PC-9 (cell line): ENCODE data around the gene SGSM1. TPM values are rescaled to one million over a fixed set of nuclear protein-coding genes. Genes with fewer than 3 reads are reported as not detected.

ENCODE experiments used
- BruUV-seq: library from RNA; stranded (reverse); fragments of 400-500 nt; replicated peaks from 2 replicates; lab custom pipeline; 2021; lab: Mats Ljungman, UMichigan
- CTCF ChIA-PET: fragments of 300-600 bp; sonication (Branson Sonifier 250); formaldehyde crosslinking; loops from one replicate; lab custom pipeline; 2022; ENCODE audit warnings: antibody characterized with exemption; lab: Charles Lee
- POLR2A ChIA-PET: fragments of 300-600 bp; sonication (Branson Sonifier 250); formaldehyde crosslinking; loops from one replicate; lab custom pipeline; 2022; ENCODE audit warnings: antibody characterized with exemption; ENCODE audit not compliant: unreplicated experiment; lab: Charles Lee
- DNase-seq, 2 experiments: peaks; one replicate each; pipeline versions ENCODE4 v3.0.0 to v3.0.0-alpha.2; 2015 to 2022; ENCODE audit warnings: mixed read lengths in 1 of 2
- H2AFZ ChIP-seq: fragments of 200-600 bp; sonication (generic); 2 replicates; pipeline ENCODE4 v1.8.1; 2017; ENCODE audit warnings: antibody characterized with exemption
- H3F3A ChIP-seq: fragments of 200-600 bp; sonication (generic); 2 replicates; pipeline ENCODE4 v1.8.1; 2017; ENCODE audit warnings: antibody characterized with exemption, mild to moderate bottlenecking, low read depth; ENCODE audit not compliant: insufficient read depth
- H3K27ac ChIP-seq: fragments of 200-600 bp; sonication (generic); 2 replicates; pipeline ENCODE4 v1.6.1; 2016; ENCODE audit warnings: mixed run types
- H3K27me3 ChIP-seq: fragments of 200-600 bp; sonication (generic); 2 replicates; pipeline ENCODE4 v1.6.1; 2016; ENCODE audit warnings: low read depth, mixed run types; ENCODE audit not compliant: insufficient read depth
- H3K36me3 ChIP-seq: fragments of 200-600 bp; sonication (generic); 2 replicates; pipeline ENCODE4 v1.6.1; 2016; ENCODE audit warnings: low read depth, mixed run types
- H3K4me1 ChIP-seq: fragments of 200-600 bp; sonication (generic); replicated peaks from 2 replicates; pipeline ENCODE4 v1.6.1; 2016; ENCODE audit warnings: mixed run types; ENCODE audit not compliant: insufficient read depth
- H3K4me2 ChIP-seq: fragments of 200-600 bp; sonication (generic); 2 replicates; pipeline ENCODE4 v1.6.1; 2017; ENCODE audit warnings: mixed run types
- H3K4me3 ChIP-seq: fragments of 200-600 bp; sonication (generic); 2 replicates; pipeline ENCODE4 v1.6.1; 2016; ENCODE audit warnings: mixed run types
- H3K79me2 ChIP-seq: fragments of 200-600 bp; sonication (generic); 2 replicates; pipeline ENCODE4 v1.6.1; 2017; ENCODE audit warnings: low read depth, mixed run types
- H3K9me2 ChIP-seq: fragments of 200-600 bp; sonication (generic); 2 replicates; pipeline ENCODE4 v1.8.1; 2017; ENCODE audit warnings: mild to moderate bottlenecking; ENCODE audit not compliant: insufficient read depth
- H3K9me3 ChIP-seq: fragments of 200-600 bp; sonication (generic); 2 replicates; pipeline ENCODE4 v1.8.1; 2016; ENCODE audit warnings: low read depth; ENCODE audit not compliant: insufficient read depth
- H4K20me1 ChIP-seq: fragments of 200-600 bp; sonication (generic); 2 replicates; pipeline ENCODE4 v1.8.1; 2017; ENCODE audit not compliant: insufficient read depth
- EZH2 ChIP-seq: fragments of 200-600 bp; sonication (generic); IDR thresholded peaks from 2 replicates; pipeline ENCODE4 v1.8.0; 2017; ENCODE audit warnings: antibody characterized with exemption, low read depth
- intact Hi-C: fragments of 100-400 bp; cut with micrococcal nuclease; formaldehyde crosslinking; loops from one replicate; pipeline ENCODE4 v1.10.0; 2022; ENCODE audit not compliant: unreplicated experiment
- total RNA-seq: library from RNA; stranded (reverse); gene quantifications from 2 replicates; pipeline ENCODE4 v1.2.3, GENCODE V29; 2021
- TF ChIP-seq, protein P1 (sequence below): fragments of 200-600 bp; sonication (generic); conservative IDR thresholded peaks from 2 replicates; pipeline ENCODE4 v1.6.1; 2017; ENCODE audit warnings: mixed run types, antibody characterized with exemption, mild to moderate bottlenecking, moderate library complexity

The SGSM1 gene
- total RNA-seq, 1 experiment from 2014 or later: 0.48 TPM

DNA sequence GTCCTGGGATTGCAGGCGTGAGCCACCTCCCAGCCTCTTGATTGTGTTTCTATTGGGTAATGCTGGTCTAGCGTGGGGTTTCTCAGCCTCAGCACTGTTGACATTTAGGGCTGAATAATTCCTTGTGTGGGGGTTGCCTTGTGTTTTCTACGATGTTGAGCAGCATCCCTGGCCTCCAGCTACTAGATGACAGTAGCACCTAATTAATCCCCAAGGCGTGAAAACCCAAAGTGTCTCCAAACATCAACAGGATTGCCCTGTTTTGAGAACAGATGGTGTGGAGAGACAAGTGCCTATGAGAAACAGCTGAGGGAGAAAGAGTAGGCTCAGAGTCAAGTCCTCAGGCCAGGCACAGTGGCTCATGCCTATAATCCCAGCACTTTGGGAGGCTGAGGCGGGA, 67.2 kb downstream of the SGSM1 start:
- intact Hi-C loops: no loop called here

DNA sequence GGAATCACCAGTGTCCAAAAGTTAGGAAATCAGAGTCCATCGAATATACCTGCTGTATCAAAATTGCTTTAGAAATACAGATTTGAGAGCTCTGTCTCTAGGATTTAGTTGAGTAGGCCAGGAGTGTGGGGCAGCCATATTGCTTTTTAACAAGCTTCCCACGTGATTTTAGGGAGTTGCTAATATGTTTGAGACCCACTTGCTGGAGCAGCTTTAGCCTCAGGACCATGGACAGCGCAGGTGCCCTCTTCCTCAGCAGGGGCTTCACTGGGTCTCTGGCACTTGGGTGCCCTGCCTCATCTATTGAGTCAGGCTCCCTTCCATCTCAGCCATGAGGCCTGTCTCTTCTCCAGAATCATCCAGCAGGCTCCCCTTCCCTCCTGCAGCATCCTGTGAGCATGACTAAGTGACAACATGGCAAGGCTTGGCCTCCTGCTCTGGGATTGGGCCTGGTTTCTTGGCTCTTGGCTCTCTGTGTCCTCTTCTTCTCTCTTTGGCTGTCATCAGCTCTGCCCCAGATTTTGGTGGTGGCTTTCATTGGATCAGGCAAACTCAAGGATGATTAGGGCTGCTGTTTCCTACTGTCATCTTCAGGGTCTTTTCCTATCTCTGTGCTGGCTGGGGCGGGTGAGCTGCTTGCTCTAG, 70.0 kb downstream of the SGSM1 start:
- Histone ChIP-seq H3K9me2 (no peaks in the 10 kb centered on the region), H3K27ac (no peak overlapping the region), H4K20me1 (no peaks in the 10 kb centered on the region), H2AFZ (no peak overlapping the region), H3K36me3 (no peaks in the 10 kb centered on the region), H3F3A (no peaks in the 10 kb centered on the region), H3K4me1 (no peaks in the 10 kb centered on the region), H3K9me3 (no peaks in the 10 kb centered on the region), H3K79me2 (no peaks in the 10 kb centered on the region), H3K27me3 (peaks cover 41% of the 10 kb centered on the region), H3K4me2 (no peak overlapping the region), H3K4me3 (no peak overlapping the region)
- BruUV-seq: no TSS peak
- ChIA-PET POLR2A (no interaction called here), CTCF (no interaction called here)
- peak in 1 of 2 experiments; percentile 6 for DNase-seq
- TF ChIP-seq, protein P1, sequence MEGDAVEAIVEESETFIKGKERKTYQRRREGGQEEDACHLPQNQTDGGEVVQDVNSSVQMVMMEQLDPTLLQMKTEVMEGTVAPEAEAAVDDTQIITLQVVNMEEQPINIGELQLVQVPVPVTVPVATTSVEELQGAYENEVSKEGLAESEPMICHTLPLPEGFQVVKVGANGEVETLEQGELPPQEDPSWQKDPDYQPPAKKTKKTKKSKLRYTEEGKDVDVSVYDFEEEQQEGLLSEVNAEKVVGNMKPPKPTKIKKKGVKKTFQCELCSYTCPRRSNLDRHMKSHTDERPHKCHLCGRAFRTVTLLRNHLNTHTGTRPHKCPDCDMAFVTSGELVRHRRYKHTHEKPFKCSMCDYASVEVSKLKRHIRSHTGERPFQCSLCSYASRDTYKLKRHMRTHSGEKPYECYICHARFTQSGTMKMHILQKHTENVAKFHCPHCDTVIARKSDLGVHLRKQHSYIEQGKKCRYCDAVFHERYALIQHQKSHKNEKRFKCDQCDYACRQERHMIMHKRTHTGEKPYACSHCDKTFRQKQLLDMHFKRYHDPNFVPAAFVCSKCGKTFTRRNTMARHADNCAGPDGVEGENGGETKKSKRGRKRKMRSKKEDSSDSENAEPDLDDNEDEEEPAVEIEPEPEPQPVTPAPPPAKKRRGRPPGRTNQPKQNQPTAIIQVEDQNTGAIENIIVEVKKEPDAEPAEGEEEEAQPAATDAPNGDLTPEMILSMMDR: no peak
- intact Hi-C loops: no loop called here

More for the DNA sequence above, 67.2 kb downstream of the SGSM1 start:
- Histone ChIP-seq H2AFZ (no peak overlapping the region), H3K9me2 (no peaks in the 10 kb centered on the region), H3K4me2 (no peak overlapping the region), H3K27ac (no peak overlapping the region), H3K4me3 (no peak overlapping the region), H4K20me1 (no peaks in the 10 kb centered on the region), H3K9me3 (no peaks in the 10 kb centered on the region), H3K4me1 (no peaks in the 10 kb centered on the region), H3F3A (no peaks in the 10 kb centered on the region), H3K79me2 (no peaks in the 10 kb centered on the region), H3K27me3 (peaks cover 60% of the 10 kb centered on the region), H3K36me3 (no peaks in the 10 kb centered on the region)
- BruUV-seq: no TSS peak
- CTCF ChIA-PET: no interaction called here
- POLR2A ChIA-PET: no interaction called here
- TF ChIP-seq, protein P1: no peak
- no peak for TF ChIP-seq EZH2
- no peak for DNase-seq

DNA sequence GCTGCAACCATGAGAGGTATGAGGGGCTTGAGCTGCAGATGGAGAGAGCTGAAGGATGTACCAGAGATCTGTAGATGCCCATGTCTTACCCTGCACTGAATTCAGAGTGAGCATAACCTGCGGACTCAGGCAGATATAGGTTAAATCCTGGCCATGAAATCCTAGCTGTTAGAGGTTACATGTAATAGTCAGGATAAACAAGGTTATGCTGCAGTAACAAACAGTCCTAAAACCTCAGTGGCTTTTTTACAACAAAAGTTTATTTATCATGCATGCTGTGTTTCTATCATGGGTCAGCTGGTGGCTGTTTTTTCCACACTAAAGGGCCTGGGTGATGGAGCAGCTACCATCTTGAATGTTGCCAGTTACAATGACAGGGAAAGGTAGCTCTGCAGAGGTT, 70.7 kb downstream of the SGSM1 start:
- Histone ChIP-seq H3F3A (no peaks in the 10 kb centered on the region), H3K9me3 (no peaks in the 10 kb centered on the region), H3K9me2 (no peaks in the 10 kb centered on the region), H4K20me1 (no peaks in the 10 kb centered on the region), H3K79me2 (no peaks in the 10 kb centered on the region), H3K4me3 (no peak overlapping the region), H3K4me1 (no peaks in the 10 kb centered on the region), H3K27ac (no peak overlapping the region), H3K4me2 (no peak overlapping the region), H3K36me3 (no peaks in the 10 kb centered on the region), H2AFZ (no peak overlapping the region), H3K27me3 (peaks cover 34% of the 10 kb centered on the region)
- TF ChIP-seq, protein P1: no peak
- no peak for TF ChIP-seq EZH2
- BruUV-seq: no TSS peak
- DNase-seq: no peak
- ChIA-PET POLR2A (no interaction called here), CTCF (no interaction called here)
- intact Hi-C loops: no loop called here
